Psoas muscle (tissue), 8 donors: Measurements from ENCODE around the gene KCNC4. TPM values are rescaled to one million over a fixed set of nuclear protein-coding genes. Genes with fewer than 3 reads are reported as not detected.

Source experiments
- ATAC-seq, 4 donors: fragments of 200-7000 bp; cut with Tn5 transposase; one replicate each; pipeline ENCODE4 v1.9.1; 2020; ENCODE audit warnings: moderate library complexity in 3 of 4, mild to moderate bottlenecking in 2 of 4
- DNase-seq, 2 donors: peaks; one replicate each; pipeline ENCODE4 v3.0.0-alpha.2; 2020
- H3K27ac ChIP-seq: fragments of 200-600 bp; one replicate; pipeline ENCODE4 v1.8.0; 2022
- H3K27me3 ChIP-seq, 3 donors: fragments of 200-600 bp in 1 of 3; one replicate each; pipeline versions ENCODE4 v1.6.1 to v1.8.0; 2013 to 2022; ENCODE audit warnings: low read length in 2 of 3, mild to moderate bottlenecking in 2 of 3, moderate library complexity in 1 of 3; ENCODE audit not compliant: insufficient read depth in 3 of 3
- H3K36me3 ChIP-seq, 2 donors: fragments of 200-600 bp in 1 of 2; one replicate each; pipeline versions ENCODE4 v1.6.1 to v1.8.0; 2013 to 2022; ENCODE audit warnings: low read depth in 1 of 2, mild to moderate bottlenecking in 1 of 2, moderate library complexity in 1 of 2; ENCODE audit not compliant: insufficient read depth in 1 of 2
- H3K4me1 ChIP-seq: fragments of 200-600 bp; one replicate; pipeline ENCODE4 v1.8.0; 2022
- H3K4me3 ChIP-seq: fragments of 200-600 bp; one replicate; pipeline ENCODE4 v1.8.0; 2022; ENCODE audit warnings: mild to moderate bottlenecking
- H3K9me3 ChIP-seq: fragments of 200-600 bp; one replicate; pipeline ENCODE4 v1.8.0; 2022
- WGBS, 3 donors: extraction: QIAGEN DNeasy Blood & Tissue Kit; methylation state at CpG; one replicate each; pipeline versions ENCODE4 v1.1.6 to v1.1.7; 2013; 5-methylcytosine and 5-hydroxymethylcytosine counted together
- intact Hi-C, 2 donors: fragments of 100-400 bp; cut with DNase I; formaldehyde crosslinking; loops; one replicate each; pipeline versions ENCODE4 v1.11.0 to v1.14.2; 2022
- polyA plus RNA-seq, 3 donors: library from polyadenylated mRNA; stranded (reverse); fragments of 200-250 nt; gene quantifications; one replicate each; pipeline ENCODE4 v1.2.3, GENCODE V29; 2013
- total RNA-seq, 4 donors: library from RNA; stranded (reverse); fragmentation: NEBNext Ultra II Directional in 2 of 4; extraction: Animal tissue kit (Norgen Biotek cat#: 25700) in 2 of 4; gene quantifications; one replicate each; pipeline versions ENCODE4 v1.2.1 to v1.2.4, GENCODE V29; 2021 to 2023
- TF ChIP-seq, protein P1 (sequence below): fragments of 200-600 bp; IDR thresholded peaks from one replicate; pipeline ENCODE4 v1.8.0; 2022; ENCODE audit warnings: antibody characterized with exemption
- donor health status: healthy with polysubstance abuse.
- donor health status: DM: no; HTN: no; CAD: no; lungs with moderate emphysema.
- donor health status: Bipolar disorder and iron deficiency.
- donor health status: healthy.
- donor health status: DM: yes; HTN: yes; CAD: no.
- donor health status: DM: no; HTN: no; CAD: no.
- donor health status: DM: no; HTN: no; CAD: no.
- donor health status: DM: yes; HTN: yes; CAD: no.

Gene KCNC4
- total and polyA plus RNA-seq, 7 donors, result 2.4 to 14.5 (median 5.9) TPM

DNA sequence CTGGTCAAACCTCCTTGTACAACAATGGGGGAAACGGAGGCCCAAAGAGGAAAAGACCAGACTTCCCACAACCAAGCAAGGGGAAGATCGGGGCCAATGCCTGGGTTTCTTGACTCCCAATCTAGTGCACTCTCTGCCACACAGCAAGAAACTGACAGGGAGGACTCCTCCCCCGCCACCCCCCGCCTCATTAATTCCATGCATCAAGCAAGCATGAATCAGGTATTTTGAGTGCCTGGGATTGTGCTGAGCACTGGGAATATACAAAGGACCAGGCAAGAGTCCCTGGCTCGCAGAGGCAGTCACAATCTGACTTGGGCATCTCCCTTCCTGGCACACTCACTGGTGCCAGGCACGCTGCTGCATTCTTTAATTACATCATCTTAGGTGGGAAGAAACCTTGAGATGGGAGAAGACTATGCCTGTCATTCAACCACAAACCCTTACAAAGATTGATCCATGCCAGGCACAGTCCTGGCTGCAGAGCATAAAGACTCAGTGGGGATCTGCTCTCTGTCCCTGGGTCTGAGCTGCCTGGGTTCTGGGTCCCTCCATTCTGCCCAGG lies 4.4 kb upstream of the KCNC4 start:
- H3K9me3 ChIP-seq, result no peaks in the 10 kb centered on the region
- no peaks in the 10 kb centered on the region for H3K36me3 ChIP-seq
- no peak overlapping the region for H3K4me3 ChIP-seq
- H3K27ac ChIP-seq, result no peak overlapping the region
- no peaks in the 10 kb centered on the region for H3K4me1 ChIP-seq
- ATAC-seq (no peak), DNase-seq (no peak)
- TF ChIP-seq, protein P1, sequence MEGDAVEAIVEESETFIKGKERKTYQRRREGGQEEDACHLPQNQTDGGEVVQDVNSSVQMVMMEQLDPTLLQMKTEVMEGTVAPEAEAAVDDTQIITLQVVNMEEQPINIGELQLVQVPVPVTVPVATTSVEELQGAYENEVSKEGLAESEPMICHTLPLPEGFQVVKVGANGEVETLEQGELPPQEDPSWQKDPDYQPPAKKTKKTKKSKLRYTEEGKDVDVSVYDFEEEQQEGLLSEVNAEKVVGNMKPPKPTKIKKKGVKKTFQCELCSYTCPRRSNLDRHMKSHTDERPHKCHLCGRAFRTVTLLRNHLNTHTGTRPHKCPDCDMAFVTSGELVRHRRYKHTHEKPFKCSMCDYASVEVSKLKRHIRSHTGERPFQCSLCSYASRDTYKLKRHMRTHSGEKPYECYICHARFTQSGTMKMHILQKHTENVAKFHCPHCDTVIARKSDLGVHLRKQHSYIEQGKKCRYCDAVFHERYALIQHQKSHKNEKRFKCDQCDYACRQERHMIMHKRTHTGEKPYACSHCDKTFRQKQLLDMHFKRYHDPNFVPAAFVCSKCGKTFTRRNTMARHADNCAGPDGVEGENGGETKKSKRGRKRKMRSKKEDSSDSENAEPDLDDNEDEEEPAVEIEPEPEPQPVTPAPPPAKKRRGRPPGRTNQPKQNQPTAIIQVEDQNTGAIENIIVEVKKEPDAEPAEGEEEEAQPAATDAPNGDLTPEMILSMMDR, result no peak
- WGBS, 3 donors, result 84 to 89% (median 84%) methylated on average over 6 of the region's 6 CpGs
- H3K27me3 ChIP-seq, result no peaks in the 10 kb centered on the region
- intact Hi-C loops, result loop anchor here (2.0 to 10.0 kb wide), 3 partner anchors 107 to 289 kb away; no protein-coding TSS in a partner anchor

DNA sequence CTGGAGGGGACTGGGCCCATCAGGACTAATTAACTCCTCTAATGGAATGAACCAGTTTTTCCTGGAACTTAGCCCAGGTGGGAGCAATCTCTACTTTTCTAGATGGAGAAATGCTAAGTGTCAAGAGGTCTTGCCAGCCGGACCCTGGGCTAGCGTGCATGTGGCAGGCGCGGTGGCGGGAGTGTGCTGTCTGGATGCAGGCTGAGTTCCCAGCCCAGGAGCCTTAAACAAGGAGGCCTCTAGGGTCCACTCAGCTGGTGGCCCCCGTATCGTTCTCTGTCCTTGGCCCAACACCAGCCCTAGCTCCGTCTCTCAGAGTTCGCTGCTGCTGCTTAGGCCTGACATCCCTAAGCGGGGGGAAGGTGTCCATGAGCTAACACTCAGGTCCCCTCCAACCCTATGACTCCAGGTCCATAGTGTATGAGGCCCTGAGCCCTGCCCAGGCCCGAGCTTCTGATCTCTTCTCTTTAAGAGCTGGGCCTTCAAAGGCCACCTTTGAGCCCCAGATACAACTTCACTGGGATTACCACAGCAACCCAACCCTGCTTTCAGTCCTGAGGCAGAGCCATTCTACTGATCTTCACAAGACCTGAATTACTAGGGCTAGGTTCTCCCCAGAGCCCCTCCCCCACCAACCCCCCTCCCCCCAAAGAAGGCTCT lies 3.7 kb upstream of the KCNC4 start:
- Histone ChIP-seq H3K9me3 (no peaks in the 10 kb centered on the region), H3K4me3 (no peak overlapping the region), H3K36me3 (no peaks in the 10 kb centered on the region), H3K27me3 (peaks cover 0 to 7% (median 3%) of the 10 kb centered on the region in 3 donors), H3K27ac (no peak overlapping the region), H3K4me1 (no peaks in the 10 kb centered on the region)
- intact Hi-C loops, result loop anchor here (2.0 to 10.0 kb wide), 2 partner anchors 106 to 288 kb away; no protein-coding TSS in a partner anchor
- DNase-seq (no peak), ATAC-seq (no peak)
- 78 to 83% (median 83%) methylated on average over 11 of the region's 11 CpGs for WGBS, 3 donors
- TF ChIP-seq, protein P1, result no peak

DNA sequence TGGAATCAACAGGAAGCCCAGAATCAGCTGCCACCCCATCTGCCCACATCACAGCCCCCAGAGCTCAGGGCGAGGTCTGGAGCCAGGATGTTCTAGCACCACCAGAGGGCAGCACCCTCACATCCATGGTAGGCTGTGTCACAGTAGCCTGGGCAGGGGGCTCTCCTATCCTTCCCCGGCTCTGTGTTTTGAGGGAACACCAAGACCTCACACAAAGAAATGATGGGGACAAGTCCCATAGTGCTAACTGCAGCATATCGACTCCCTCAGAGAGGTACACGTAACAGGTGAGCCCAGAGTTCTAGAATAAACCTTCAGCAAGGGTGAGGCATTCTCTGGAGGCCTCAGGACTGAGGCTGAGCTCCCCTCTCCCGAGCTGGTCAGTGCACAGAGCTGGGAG lies 2.3 kb upstream of the KCNC4 start:
- TF ChIP-seq, protein P1, result peak; percentile 92
- H3K4me3 ChIP-seq, result no peak overlapping the region
- H3K27ac ChIP-seq, result no peak overlapping the region
- H3K9me3 ChIP-seq, result no peaks in the 10 kb centered on the region
- 28 to 34% (median 30%) methylated on average over 5 of the region's 5 CpGs for WGBS, 3 donors
- no peaks in the 10 kb centered on the region for H3K4me1 ChIP-seq
- DNase-seq, result peak; percentile 68 to 77
- H3K27me3 ChIP-seq, result peaks cover 0 to 10% (median 3%) of the 10 kb centered on the region in 3 donors
- intact Hi-C loops, result loop anchor here (1.0 to 10.0 kb wide), 3 partner anchors 104 to 287 kb away; no protein-coding TSS in a partner anchor
- no peaks in the 10 kb centered on the region for H3K36me3 ChIP-seq
- ATAC-seq, result peak; percentile 55 to 68 (median 60)

DNA sequence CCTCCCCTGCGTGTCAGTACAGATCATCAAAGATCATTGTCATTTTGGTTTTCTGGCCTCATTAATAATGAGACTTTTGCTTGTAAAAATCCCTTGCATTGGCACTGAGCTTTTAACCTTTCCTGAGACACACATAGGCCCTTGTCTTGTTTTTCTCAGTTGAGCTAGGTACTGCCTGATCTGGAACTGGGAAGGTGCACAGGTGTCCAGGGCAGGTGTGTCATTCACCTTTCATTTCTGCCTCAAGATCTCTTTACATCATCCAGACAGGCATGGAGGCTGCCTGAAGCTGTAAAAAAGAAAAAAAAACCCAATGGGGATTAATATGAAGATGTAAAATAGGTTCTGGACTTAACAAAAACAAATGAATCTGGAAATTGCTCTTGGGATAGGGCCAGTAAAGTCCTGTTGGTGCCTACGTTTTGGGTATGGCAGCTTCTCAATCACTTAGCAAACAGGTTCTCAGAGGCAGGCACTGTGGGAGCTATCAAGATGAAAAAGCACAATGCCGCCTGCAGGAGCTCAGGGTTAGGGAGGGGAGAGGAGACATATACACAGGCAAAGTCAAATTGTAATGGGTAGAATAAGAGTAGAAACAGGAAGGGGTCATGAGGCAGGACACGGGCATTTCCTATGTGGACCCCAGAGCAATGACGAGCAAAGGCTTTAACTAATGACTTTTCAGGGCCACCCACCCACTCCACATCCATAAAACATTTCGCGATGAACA lies 1.0 kb upstream of the KCNC4 start:
- peaks cover 0 to 18% (median 3%) of the 10 kb centered on the region in 3 donors for H3K27me3 ChIP-seq
- ATAC-seq (no peak), DNase-seq (no peak)
- WGBS, 3 donors, result 59 to 69% (median 68%) methylated on average over 7 of the region's 7 CpGs
- H3K9me3 ChIP-seq, result no peaks in the 10 kb centered on the region
- no peaks in the 10 kb centered on the region for H3K36me3 ChIP-seq
- intact Hi-C loops, result loop anchor here in 1 of 2 donors (10.0 kb wide), 1 partner anchor 286 kb away; no protein-coding TSS in a partner anchor
- H3K4me3 ChIP-seq, result peak overlapping the region; percentile 72
- H3K4me1 ChIP-seq, result no peaks in the 10 kb centered on the region
- TF ChIP-seq, protein P1, result no peak
- peak overlapping the region; percentile 67 for H3K27ac ChIP-seq
